Spleen (tissue), 11 donors: ENCODE data around the gene ATL1. TPM values are rescaled to one million over a fixed set of nuclear protein-coding genes. Genes with fewer than 3 reads are reported as not detected.

Experiments used
- DNase-seq: peaks from one replicate; pipeline ENCODE4 v3.0.0-alpha.2; 2020
- H3K27ac ChIP-seq, 8 donors: fragments of 200-600 bp; sonication (generic) in 7 of 8; 1 replicate in 4 of 8; 2 replicates in 4 of 8; pipeline versions ENCODE4 v1.5.0 to v1.8.0; 2016 to 2021; ENCODE audit warnings: inconsistent platforms in 4 of 8, mild to moderate bottlenecking in 4 of 8, moderate library complexity in 1 of 8
- H3K27me3 ChIP-seq, 7 donors: fragments of 200-600 bp; sonication (generic) in 6 of 7; replicated peaks in 1 of 7; 1 replicate in 4 of 7; 2 replicates in 3 of 7; pipeline versions ENCODE4 v1.5.0 to v1.8.0; 2016 to 2021; ENCODE audit warnings: inconsistent platforms in 3 of 7, mild to moderate bottlenecking in 1 of 7
- H3K36me3 ChIP-seq, 6 donors: fragments of 200-600 bp; sonication (generic) in 5 of 6; 1 replicate in 4 of 6; 2 replicates in 2 of 6; pipeline versions ENCODE4 v1.5.0 to v1.8.0; 2016 to 2021; ENCODE audit warnings: inconsistent platforms in 2 of 6
- H3K4me1 ChIP-seq, 6 donors: fragments of 200-600 bp; sonication (generic) in 5 of 6; 1 replicate in 3 of 6; 2 replicates in 3 of 6; pipeline versions ENCODE4 v1.5.0 to v1.8.0; 2016 to 2021; ENCODE audit warnings: inconsistent platforms in 3 of 6
- H3K4me3 ChIP-seq, 8 donors: fragments of 200-600 bp; sonication (generic) in 7 of 8; 1 replicate in 4 of 8; 2 replicates in 4 of 8; pipeline versions ENCODE4 v1.5.0 to v1.8.0; 2016 to 2021; ENCODE audit warnings: inconsistent platforms in 4 of 8, mild to moderate bottlenecking in 4 of 8, moderate library complexity in 2 of 8
- H3K9me3 ChIP-seq, 8 donors: fragments of 200-600 bp; sonication (generic) in 7 of 8; 1 replicate in 4 of 8; 2 replicates in 4 of 8; pipeline versions ENCODE4 v1.5.0 to v1.8.0; 2016 to 2021; ENCODE audit warnings: inconsistent platforms in 4 of 8
- POLR2A ChIP-seq, 3 donors: fragments of 450-650 bp; IDR thresholded peaks; one replicate each; pipeline ENCODE4 v1.5.1; 2017; ENCODE audit warnings: antibody characterized with exemption in 3 of 3, mild to moderate bottlenecking in 1 of 3
- POLR2AphosphoS5 ChIP-seq, 3 donors: sonication (generic); formaldehyde crosslinking; IDR thresholded peaks; one replicate each; pipeline ENCODE4 v1.5.1; 2017; ENCODE audit warnings: antibody characterized with exemption in 3 of 3
- WGBS, 5 donors: extraction: QIAGEN DNeasy Blood & Tissue Kit in 3 of 5; methylation state at CpG; one replicate each; pipeline versions ENCODE4 v1.1.5 to v1.1.7; 2013 to 2018; 5-methylcytosine and 5-hydroxymethylcytosine counted together
- intact Hi-C: fragments of 100-400 bp; cut with DNase I; formaldehyde crosslinking; loops from one replicate; pipeline ENCODE4 v1.15.0; 2023; ENCODE audit warnings: low total_unique reads
- polyA plus RNA-seq, 3 donors: library from polyadenylated mRNA; stranded (reverse); fragments of 200-250 nt; gene quantifications; one replicate each; pipeline ENCODE4 v1.2.1, GENCODE V29; 2013
- total RNA-seq, 7 donors: library from RNA; depleted of rRNA in 3 of 7; stranded (reverse); fragments of >200 nt in 3 of 7; fragmentation: NEBNext Ultra II Directional in 4 of 7; extraction: Animal tissue kit (Norgen Biotek cat#: 25700) in 4 of 7; gene quantifications; one replicate each; pipeline versions ENCODE4 v1.1.0 to v1.2.1, GENCODE V29; 2016 to 2021
- TF ChIP-seq, protein P1 (sequence below), 11 experiments: fragments of 200-600 bp in 7 of 11; fragments of 450-650 bp in 4 of 11; sonication (generic) in 4 of 11; IDR thresholded peaks in 8 of 11; conservative IDR thresholded peaks in 3 of 11; 1 replicate in 7 of 11; 2 replicates in 4 of 11; pipeline versions ENCODE4 v1.4.0 to v1.8.0; 2016 to 2021; ENCODE audit warnings: antibody characterized with exemption in 11 of 11, inconsistent platforms in 4 of 11, mild to moderate bottlenecking in 1 of 11
- donor health status: healthy with polysubstance abuse.
- donor health status: DM: no; HTN: no; CAD: no; lungs with moderate emphysema.
- donor health status: DM: no; HTN: no; CAD: no.
- donor health status: Bipolar disorder and iron deficiency.
- donor health status: healthy.
- donor health status: DM: no; HTN: no; CAD: no.
- donor health status: DM: yes; HTN: yes; CAD: no.

The ATL1 gene
- total and polyA plus RNA-seq, 10 donors: 0.91 to 3.2 (median 1.5) TPM

DNA sequence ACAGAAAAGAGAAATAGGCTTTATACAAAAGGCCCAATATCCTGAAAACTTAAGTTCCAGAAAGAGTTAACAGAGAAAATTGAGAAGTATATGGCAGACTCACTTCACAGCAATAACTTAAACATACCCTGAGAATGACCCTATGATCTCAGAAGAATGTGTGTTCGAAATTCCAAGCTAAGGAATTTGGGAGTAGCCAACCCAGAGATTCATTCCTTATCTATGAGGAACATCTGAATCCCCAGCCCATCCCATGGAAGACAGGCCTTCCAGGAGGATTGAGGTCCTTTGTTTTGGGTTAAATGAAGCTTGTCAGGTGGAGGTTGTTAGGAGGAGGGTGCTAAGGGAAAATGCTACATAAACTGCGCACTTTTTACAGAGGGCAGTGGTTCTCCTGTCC is 115.7 kb downstream of the ATL1 start:
- WGBS, 5 donors: 77 to 91% (median 89%) methylated on average over 2 of the region's 2 CpGs
- intact Hi-C loops: no loop called here
- H3K4me3 ChIP-seq: no peak overlapping the region
- DNase-seq: no peak
- no peaks in the 10 kb centered on the region for H3K36me3 ChIP-seq
- no peak overlapping the region for H3K27ac ChIP-seq
- TF ChIP-seq POLR2A (IDR thresholded peaks at IDR 0.05): no peak
- TF ChIP-seq, protein P1, sequence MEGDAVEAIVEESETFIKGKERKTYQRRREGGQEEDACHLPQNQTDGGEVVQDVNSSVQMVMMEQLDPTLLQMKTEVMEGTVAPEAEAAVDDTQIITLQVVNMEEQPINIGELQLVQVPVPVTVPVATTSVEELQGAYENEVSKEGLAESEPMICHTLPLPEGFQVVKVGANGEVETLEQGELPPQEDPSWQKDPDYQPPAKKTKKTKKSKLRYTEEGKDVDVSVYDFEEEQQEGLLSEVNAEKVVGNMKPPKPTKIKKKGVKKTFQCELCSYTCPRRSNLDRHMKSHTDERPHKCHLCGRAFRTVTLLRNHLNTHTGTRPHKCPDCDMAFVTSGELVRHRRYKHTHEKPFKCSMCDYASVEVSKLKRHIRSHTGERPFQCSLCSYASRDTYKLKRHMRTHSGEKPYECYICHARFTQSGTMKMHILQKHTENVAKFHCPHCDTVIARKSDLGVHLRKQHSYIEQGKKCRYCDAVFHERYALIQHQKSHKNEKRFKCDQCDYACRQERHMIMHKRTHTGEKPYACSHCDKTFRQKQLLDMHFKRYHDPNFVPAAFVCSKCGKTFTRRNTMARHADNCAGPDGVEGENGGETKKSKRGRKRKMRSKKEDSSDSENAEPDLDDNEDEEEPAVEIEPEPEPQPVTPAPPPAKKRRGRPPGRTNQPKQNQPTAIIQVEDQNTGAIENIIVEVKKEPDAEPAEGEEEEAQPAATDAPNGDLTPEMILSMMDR (IDR thresholded peaks at IDR 0.05 in 8 of 11, conservative IDR thresholded peaks at IDR 0.05 in 3 of 11): no peak
- TF ChIP-seq POLR2AphosphoS5 (IDR thresholded peaks at IDR 0.05): no peak
- H3K27me3 ChIP-seq: no peaks in the 10 kb centered on the region
- no peaks in the 10 kb centered on the region for H3K9me3 ChIP-seq
- peaks cover 11 to 31% (median 20%) of the 10 kb centered on the region in 6 donors for H3K4me1 ChIP-seq

GRCh38 chr14:50676814-50677516 is 117.0 kb downstream of the ATL1 start:
- Histone ChIP-seq H3K27ac (peak overlapping the region in 6 of 8 donors; percentile 42 to 68 (median 48)), H3K4me1 (peaks cover 11 to 31% (median 20%) of the 10 kb centered on the region in 6 donors), H3K4me3 (peak overlapping the region in 1 of 8 donors; percentile 24), H3K9me3 (no peaks in the 10 kb centered on the region), H3K36me3 (no peaks in the 10 kb centered on the region), H3K27me3 (no peaks in the 10 kb centered on the region)
- WGBS, 5 donors: 55 to 63% (median 61%) methylated on average over 7 of the region's 7 CpGs
- no peak for DNase-seq
- TF ChIP-seq POLR2A (IDR thresholded peaks at IDR 0.05) (no peak), POLR2AphosphoS5 (IDR thresholded peaks at IDR 0.05) (no peak)
- TF ChIP-seq, protein P1 (IDR thresholded peaks at IDR 0.05 in 8 of 11, conservative IDR thresholded peaks at IDR 0.05 in 3 of 11): no peak
- intact Hi-C loops: no loop called here

DNA sequence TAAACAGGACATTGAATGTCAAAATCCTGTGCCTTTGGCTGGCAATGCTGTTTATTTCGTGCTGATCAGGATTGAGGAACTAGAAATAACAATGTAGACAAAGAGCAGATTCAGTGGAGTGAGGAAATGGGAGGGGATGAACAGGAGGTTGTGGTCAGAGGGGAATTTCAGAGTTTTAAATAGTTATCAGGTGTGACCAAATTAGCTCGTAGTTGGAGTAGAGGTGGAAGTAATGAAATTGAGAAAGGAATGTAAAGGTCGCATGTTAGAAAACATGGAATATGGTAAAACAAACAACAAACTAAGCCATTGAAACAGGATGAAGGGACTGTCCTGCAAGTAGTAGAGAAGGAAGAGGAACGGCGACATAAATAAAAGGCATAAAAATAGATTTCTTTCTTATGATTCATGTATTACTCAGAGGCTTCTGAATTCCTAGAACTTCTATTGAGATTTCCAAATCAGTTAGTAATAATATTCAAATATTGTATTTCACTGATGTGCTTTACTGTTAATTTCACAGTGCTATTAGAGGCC is 117.7 kb downstream of the ATL1 start:
- H3K27me3 ChIP-seq: no peaks in the 10 kb centered on the region
- no peak for DNase-seq
- peaks cover 11 to 30% (median 20%) of the 10 kb centered on the region in 6 donors for H3K4me1 ChIP-seq
- no peaks in the 10 kb centered on the region for H3K36me3 ChIP-seq
- H3K9me3 ChIP-seq: no peaks in the 10 kb centered on the region
- WGBS, 5 donors: 13 to 18% (median 15%) methylated on average over 5 of the region's 5 CpGs
- no peak for TF ChIP-seq POLR2AphosphoS5 (IDR thresholded peaks at IDR 0.05)
- TF ChIP-seq POLR2A (IDR thresholded peaks at IDR 0.05): no peak
- TF ChIP-seq, protein P1 (IDR thresholded peaks at IDR 0.05 in 8 of 11, conservative IDR thresholded peaks at IDR 0.05 in 3 of 11): no peak
- H3K27ac ChIP-seq: peak overlapping the region in 6 of 8 donors; percentile 42 to 68 (median 48)
- peak overlapping the region in 1 of 8 donors; percentile 24 for H3K4me3 ChIP-seq
- intact Hi-C loops: no loop called here

- Histone ChIP-seq H3K4me1 (peaks cover 11 to 27% (median 19%) of the 10 kb centered on the region in 6 donors), H3K36me3 (no peaks in the 10 kb centered on the region), H3K27ac (peak overlapping the region in 4 of 8 donors; percentile 46 to 68 (median 52)), H3K9me3 (no peaks in the 10 kb centered on the region), H3K27me3 (no peaks in the 10 kb centered on the region), H3K4me3 (no peak overlapping the region)
- WGBS, 5 donors: 75 to 91% (median 81%) methylated on average over 5 of the region's 5 CpGs
- TF ChIP-seq POLR2AphosphoS5 (IDR thresholded peaks at IDR 0.05) (no peak), POLR2A (IDR thresholded peaks at IDR 0.05) (no peak)
- TF ChIP-seq, protein P1 (IDR thresholded peaks at IDR 0.05 in 8 of 11, conservative IDR thresholded peaks at IDR 0.05 in 3 of 11): no peak
- intact Hi-C loops: no loop called here
- DNase-seq: no peak
These were observed 118.2 kb downstream of the ATL1 start for GRCh38 chr14:50678163-50678562.
